ENCODE measurements around the gene ADAM22. TPM values are rescaled to one million over a fixed set of nuclear protein-coding genes. Genes with fewer than 3 reads are reported as not detected.

ADAM22 gene, protein sequence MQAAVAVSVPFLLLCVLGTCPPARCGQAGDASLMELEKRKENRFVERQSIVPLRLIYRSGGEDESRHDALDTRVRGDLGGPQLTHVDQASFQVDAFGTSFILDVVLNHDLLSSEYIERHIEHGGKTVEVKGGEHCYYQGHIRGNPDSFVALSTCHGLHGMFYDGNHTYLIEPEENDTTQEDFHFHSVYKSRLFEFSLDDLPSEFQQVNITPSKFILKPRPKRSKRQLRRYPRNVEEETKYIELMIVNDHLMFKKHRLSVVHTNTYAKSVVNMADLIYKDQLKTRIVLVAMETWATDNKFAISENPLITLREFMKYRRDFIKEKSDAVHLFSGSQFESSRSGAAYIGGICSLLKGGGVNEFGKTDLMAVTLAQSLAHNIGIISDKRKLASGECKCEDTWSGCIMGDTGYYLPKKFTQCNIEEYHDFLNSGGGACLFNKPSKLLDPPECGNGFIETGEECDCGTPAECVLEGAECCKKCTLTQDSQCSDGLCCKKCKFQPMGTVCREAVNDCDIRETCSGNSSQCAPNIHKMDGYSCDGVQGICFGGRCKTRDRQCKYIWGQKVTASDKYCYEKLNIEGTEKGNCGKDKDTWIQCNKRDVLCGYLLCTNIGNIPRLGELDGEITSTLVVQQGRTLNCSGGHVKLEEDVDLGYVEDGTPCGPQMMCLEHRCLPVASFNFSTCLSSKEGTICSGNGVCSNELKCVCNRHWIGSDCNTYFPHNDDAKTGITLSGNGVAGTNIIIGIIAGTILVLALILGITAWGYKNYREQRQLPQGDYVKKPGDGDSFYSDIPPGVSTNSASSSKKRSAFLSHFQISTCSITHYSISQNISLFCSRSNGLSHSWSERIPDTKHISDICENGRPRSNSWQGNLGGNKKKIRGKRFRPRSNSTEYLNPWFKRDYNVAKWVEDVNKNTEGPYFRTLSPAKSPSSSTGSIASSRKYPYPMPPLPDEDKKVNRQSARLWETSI
- 193 and 197 TPM in 2 replicates for total RNA-seq (2013; cell fraction: nucleolus; rRNA removed)
- 10.4 and 14.1 TPM in 2 replicates for total RNA-seq (2014; rRNA removed)
- 8.7 and 10.0 TPM in 2 replicates for total RNA-seq (2014; rRNA removed; fragmentation: Illumina TruSeq; extraction: Trizol)
- total RNA-seq (2021), result 13.3 and 14.3 TPM in 2 replicates
- 2.2 TPM for polyA plus RNA-seq (2011; ENCODE audit: low read depth)
- polyA plus RNA-seq (2011; rRNA removed), result 24.5 and 34.9 TPM in 2 replicates
- 9.6 and 11.1 TPM in 2 replicates for polyA plus RNA-seq (2011; cell fraction: cytosol; rRNA removed)
- 63.7 and 66.1 TPM in 2 replicates for polyA plus RNA-seq (2011; cell fraction: nucleus; rRNA removed)
- 3.4 and 4.0 TPM in 2 replicates for polyA plus RNA-seq (2012)
- polyA plus RNA-seq (2014; fragmentation: Illumina TruSeq; extraction: Trizol), result 7.9 and 8.4 TPM in 2 replicates
- 1 to 10 TPM; 1.4 TPM for polyA plus RNA-seq (2014; fragmentation: Nextera tagmentation; extraction: Ambion mirVana)
- 5.3 and 7.2 TPM in 2 replicates for polyA plus RNA-seq (2014; rRNA removed)
- 1 to 10 TPM; 6.0 to 7.1 TPM for polyA plus RNA-seq (2016; fragmentation: Nextera tagmentation; extraction: Ambion mirVana)
- 71.3 and 146 TPM in 2 replicates for polyA minus RNA-seq (2011; rRNA and poly(A)+ RNA removed)
- 10.0 and 13.6 TPM in 2 replicates for polyA minus RNA-seq (2011; cell fraction: cytosol; rRNA and poly(A)+ RNA removed)
- polyA minus RNA-seq (2011; cell fraction: nucleus; rRNA and poly(A)+ RNA removed), result 106 and 145 TPM in 2 replicates
- Bru-seq, nascent RNA, result percentile 84 among the genes with signal in this experiment
- BruChase-seq, experiment 1, labeled RNA remaining after a 6-hour chase, result percentile 80 among the genes with signal in this experiment
- percentile 82 among the genes with signal in this experiment for BruChase-seq, experiment 2, labeled RNA remaining after a 2-hour chase
- long read RNA-seq, experiment 1, partial matches to known transcripts, result 1 of 2 reads
- long read RNA-seq, experiment 1, other reads (novel, unspliced or antisense), result 1 of 2 reads
- long read RNA-seq, experiment 2, partial matches to known transcripts, result 1 of 16 reads
- long read RNA-seq, experiment 2, other reads (novel, unspliced or antisense), result 15 of 16 reads

DNA sequence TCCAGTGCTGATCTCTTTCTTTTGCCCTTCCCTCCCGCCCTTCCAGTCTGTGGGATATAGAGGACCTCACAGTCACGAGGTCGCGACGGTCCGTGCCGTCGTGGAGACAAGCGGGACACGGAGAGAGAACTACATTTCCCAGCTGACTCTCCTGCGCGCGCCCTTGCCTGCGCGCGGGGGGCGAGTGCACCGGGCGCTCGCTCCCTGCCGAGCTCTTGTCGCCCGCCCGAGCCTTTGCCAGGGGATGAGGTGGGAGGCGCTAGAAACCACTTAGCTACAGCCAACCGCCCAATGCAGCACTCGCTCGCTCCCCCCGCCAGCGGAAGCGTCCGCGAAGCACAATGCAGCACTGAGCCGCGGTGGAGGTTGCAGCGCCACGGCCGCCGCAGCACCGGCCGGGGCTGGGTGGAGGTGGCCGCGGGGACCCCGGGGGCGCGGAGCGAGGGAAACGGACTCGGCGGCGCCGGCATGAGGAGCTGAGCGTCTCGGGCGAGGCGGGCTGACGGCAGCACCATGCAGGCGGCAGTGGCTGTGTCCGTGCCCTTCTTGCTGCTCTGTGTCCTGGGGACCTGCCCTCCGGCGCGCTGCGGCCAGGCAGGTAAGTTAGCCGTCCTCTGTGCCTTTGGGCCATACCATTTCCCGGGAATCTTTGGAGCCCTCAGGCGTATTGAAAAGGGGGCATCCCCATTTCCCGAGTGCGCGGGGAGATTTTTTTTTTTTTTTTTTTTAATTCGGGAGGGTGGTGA is at the start of gene ADAM22:
TSS of gene ADAM22 (plus strand) at position 299 of the 746 bp plus-strand sequence. CDS start at position 514, 215 bp downstream.
- ATAC-seq (peak; percentile 94), DNase-seq (ENCODE audit: low read depth, low spot score) (peak; percentile 83), FAIRE-seq (peak; percentile 93)
- peaks cover 0 to 3% of the 10 kb centered on the region in 2 experiments; a peak in 1 of 4 replicates for H3K36me3 ChIP-seq (ENCODE audit: control insufficient read depth in 2 of 2, insufficient read depth in 2 of 2, low read length in 1 of 2)
- peak within 1 kb of the TSS; percentile 98 for H2AFZ ChIP-seq (ENCODE audit: control insufficient read depth, low read depth, low read length)
- ChIA-PET POLR2A (interaction anchor here (0.6 to 4.0 kb wide), 19 partner anchors 8 to 603 kb away, joined by 3 to 25 read pairs (median 5); partner anchors contain the start of genes DBF4 and SLC25A40), RAD21 (ENCODE audit: unreplicated experiment) (interaction anchor here (0.6 to 5.2 kb wide), 34 partner anchors 9 to 286 kb away, joined by 3 to 49 read pairs (median 4); partner anchors contain the start of genes DBF4 and SLC25A40), CTCF (interaction anchor here (0.6 to 3.3 kb wide), 13 partner anchors 7 to 268 kb away, joined by 3 to 23 read pairs (median 6); no protein-coding TSS in a partner anchor), SMC1A (ENCODE audit: uncharacterized antibody, unreplicated experiment) (interaction anchor here (0.6 to 3.9 kb wide), 18 partner anchors 8 to 272 kb away, joined by 3 to 29 read pairs (median 4); no protein-coding TSS in a partner anchor)
- peak within 1 kb of the TSS; percentile 84 for H3K4me2 ChIP-seq (ENCODE audit: control insufficient read depth, insufficient read depth)
- peak within 1 kb of the TSS; percentile 71 for H3K4me3 ChIP-seq
- H3K27me3 ChIP-seq (replicated peaks in 1 of 2; ENCODE audit: control insufficient read depth in 2 of 2, insufficient read depth in 2 of 2, low read length in 1 of 2), result no peaks in the 10 kb centered on the region
- H3K9ac ChIP-seq (ENCODE audit: control insufficient read depth, insufficient read depth, low read length), result peak within 1 kb of the TSS; percentile 74
- intact Hi-C loops (cut with micrococcal nuclease; ENCODE audit: unreplicated experiment) (no loop called here), in situ Hi-C loops (cut with MboI) (no loop called here)
- no peaks in the 10 kb centered on the region for H3K9me3 ChIP-seq (replicated peaks; ENCODE audit: control insufficient read depth, insufficient read depth, low read length)
- no peaks in the 10 kb centered on the region; the same call in 1 of the 2 replicates for H3K4me1 ChIP-seq (ENCODE audit: control insufficient read depth, insufficient read depth, low read length)
- WGBS (ENCODE audit: insufficient coverage, insufficient replicate concordance, low lambda C conversion rate, missing lambda C conversion rate), result 0% methylated on average over 53 of the region's 70 CpGs
- no TSS peak for BruUV-seq (replicated peaks)
- H3K27ac ChIP-seq (ENCODE audit: control insufficient read depth, insufficient read depth), result peak within 1 kb of the TSS; percentile 60
- H4K20me1 ChIP-seq (ENCODE audit: control insufficient read depth, insufficient read depth), result no peaks in the 10 kb centered on the region
- peaks cover 20% of the 10 kb centered on the region for H3K79me2 ChIP-seq (ENCODE audit: control insufficient read depth, insufficient read depth, low read length)
- TF ChIP-seq MXI1 (IDR thresholded peaks at IDR 0.05; ENCODE audit: low read depth, low read length) (peak; percentile 68), RFX5 (IDR thresholded peaks at IDR 0.05; ENCODE audit: low read depth, low read length) (no peak; the same call in 1 of the 2 replicates), POLR2AphosphoS5 (IDR thresholded peaks at IDR 0.05; ENCODE audit: low read length) (peak; percentile 91), GATAD2B (conservative IDR thresholded peaks at IDR 0.05; ENCODE audit: low read depth) (peak; percentile 80), JUNB (IDR thresholded peaks at IDR 0.05) (no peak), SIX5 (IDR thresholded peaks at IDR 0.05; ENCODE audit: low read depth, low read length, severe bottlenecking) (peak; percentile 87), MTA2 (IDR thresholded peaks at IDR 0.05; ENCODE audit: low read depth) (no peak), POLR2A (IDR thresholded peaks at IDR 0.05; ENCODE audit: low read depth, low read length) (peak; percentile 97), POLR2AphosphoS2 (IDR thresholded peaks at IDR 0.05; ENCODE audit: low read depth, low read length) (peak; percentile 62; the same call in 1 of the 2 replicates), ATF7 (IDR thresholded peaks at IDR 0.05; ENCODE audit: low read depth) (peak; percentile 50; the same call in 1 of the 2 replicates), ETV6 (conservative IDR thresholded peaks at IDR 0.05 in 1 of 2, IDR thresholded peaks at IDR 0.05 in 1 of 2; ENCODE audit: borderline replicate concordance in 1 of 2, low read depth in 1 of 2) (0 out of 4 replicates have a peak, but pooled peaks of 1 of the 2 experiments have one; percentile 9), SMC3 (IDR thresholded peaks at IDR 0.05; ENCODE audit: borderline replicate concordance, low read length) (peak; percentile 6; the same call in 1 of the 2 replicates)
- TF ChIP-seq, protein P1, sequence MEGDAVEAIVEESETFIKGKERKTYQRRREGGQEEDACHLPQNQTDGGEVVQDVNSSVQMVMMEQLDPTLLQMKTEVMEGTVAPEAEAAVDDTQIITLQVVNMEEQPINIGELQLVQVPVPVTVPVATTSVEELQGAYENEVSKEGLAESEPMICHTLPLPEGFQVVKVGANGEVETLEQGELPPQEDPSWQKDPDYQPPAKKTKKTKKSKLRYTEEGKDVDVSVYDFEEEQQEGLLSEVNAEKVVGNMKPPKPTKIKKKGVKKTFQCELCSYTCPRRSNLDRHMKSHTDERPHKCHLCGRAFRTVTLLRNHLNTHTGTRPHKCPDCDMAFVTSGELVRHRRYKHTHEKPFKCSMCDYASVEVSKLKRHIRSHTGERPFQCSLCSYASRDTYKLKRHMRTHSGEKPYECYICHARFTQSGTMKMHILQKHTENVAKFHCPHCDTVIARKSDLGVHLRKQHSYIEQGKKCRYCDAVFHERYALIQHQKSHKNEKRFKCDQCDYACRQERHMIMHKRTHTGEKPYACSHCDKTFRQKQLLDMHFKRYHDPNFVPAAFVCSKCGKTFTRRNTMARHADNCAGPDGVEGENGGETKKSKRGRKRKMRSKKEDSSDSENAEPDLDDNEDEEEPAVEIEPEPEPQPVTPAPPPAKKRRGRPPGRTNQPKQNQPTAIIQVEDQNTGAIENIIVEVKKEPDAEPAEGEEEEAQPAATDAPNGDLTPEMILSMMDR (IDR thresholded peaks at IDR 0.05 in 2 of 3, conservative IDR thresholded peaks at IDR 0.05 in 1 of 3; ENCODE audit: control insufficient read depth in 2 of 3, extremely low read depth in 1 of 3, insufficient read depth in 1 of 3, low read depth in 3 of 3, low read length in 3 of 3), result peak; percentile 14 to 46 (median 16); a peak in 3 of 6 replicates

Measured in GM12878 (cell line).